Measurements from ENCODE around the gene ZMYND15. TPM values are rescaled to one million over a fixed set of nuclear protein-coding genes. Genes with fewer than 3 reads are reported as not detected.
A peak's percentile ranks its signal among the peaks of the same experiment; 100 is the strongest.
"Not testable (repeated sequence)": the region's sequence is repeated elsewhere in the genome, so short reads cannot be mapped to it uniquely, and the experiment has no call there.

Gene ZMYND15
- total RNA-seq, 5 donors from 2014 or later (not counting 1 experiment from before 2014, with no cell fraction given), result 0.29 to 1.4 (median 0.44) TPM

- Histone ChIP-seq H3K4me3 (ENCODE audit: control insufficient read depth in 1 of 2, extremely low read depth in 1 of 2, low read length in 1 of 2) (peak overlapping the region; percentile 71 to 93), H3K27me3 (replicated peaks in 1 of 2; ENCODE audit: control insufficient read depth in 2 of 2, extremely low read depth in 1 of 2, insufficient read depth in 2 of 2, low read length in 1 of 2) (no peaks in the 10 kb centered on the region), H3K9me3 (no peaks in the 10 kb centered on the region), H3K27ac (ENCODE audit: low read length) (peak overlapping the region; percentile 77), H3K36me3 (ENCODE audit: control insufficient read depth in 2 of 2, extremely low read depth in 1 of 2, insufficient read depth in 1 of 2, low read length in 1 of 2) (peaks cover 6 to 21% of the 10 kb centered on the region in 2 donors), H3K4me1 (ENCODE audit: control insufficient read depth in 1 of 2, extremely low read depth in 1 of 2, insufficient read depth in 2 of 2, low read length in 2 of 2) (peaks cover 47 to 76% of the 10 kb centered on the region in 2 experiments)
- Mint-ChIP-seq H3K36me3 (peaks cover 11% of the 10 kb centered on the region), H3K4me3 (peak overlapping the region; percentile 90 to 99 (median 94)), H3K4me1 (peaks cover 44 to 61% (median 52%) of the 10 kb centered on the region in 3 donors), H3K9me3 (no peaks in the 10 kb centered on the region), H3K27me3 (no peaks in the 10 kb centered on the region), H3K27ac (peak overlapping the region; percentile 95 to 99)
- DNase-seq, result no peak
- ChIA-PET POLR2A (no interaction called here), CTCF (interaction anchor here in 1 of 2 donors (0.6 kb wide), 1 partner anchor 12 kb away, joined by 3 read pairs; no protein-coding TSS in a partner anchor)
- WGBS (ENCODE audit: insufficient coverage), result 100% methylated on average over 1 of the region's 3 CpGs
- ATAC-seq (replicated peaks in 1 of 4), result no peak
These were observed 27.1 kb upstream of the ZMYND15 start for GRCh38 chr17:4712526-4712925.

- not testable (repeated sequence) for H3K9me3 ChIP-seq; H3K27me3 Mint-ChIP-seq; ATAC-seq (replicated peaks in 1 of 4); DNase-seq; H3K27me3 ChIP-seq (replicated peaks in 1 of 2; ENCODE audit: control insufficient read depth in 2 of 2, extremely low read depth in 1 of 2, insufficient read depth in 2 of 2, low read length in 1 of 2); H3K9me3 Mint-ChIP-seq
- Histone ChIP-seq H3K4me3 (ENCODE audit: control insufficient read depth in 1 of 2, extremely low read depth in 1 of 2, low read length in 1 of 2) (peak overlapping the region; percentile 47 to 72), H3K36me3 (ENCODE audit: control insufficient read depth in 2 of 2, extremely low read depth in 1 of 2, insufficient read depth in 1 of 2, low read length in 1 of 2) (peaks cover 16 to 41% of the 10 kb centered on the region in 2 donors), H3K4me1 (ENCODE audit: control insufficient read depth in 1 of 2, extremely low read depth in 1 of 2, insufficient read depth in 2 of 2, low read length in 2 of 2) (peaks cover 48 to 75% of the 10 kb centered on the region in 2 experiments), H3K27ac (ENCODE audit: low read length) (peak overlapping the region; percentile 84)
- peak overlapping the region; percentile 64 to 82 (median 77) for H3K4me3 Mint-ChIP-seq
- CTCF ChIA-PET, result interaction anchor here (0.6 to 0.9 kb wide), 2 partner anchors 76 to 878 kb away, joined by 3 read pairs; no protein-coding TSS in a partner anchor
- peaks cover 48 to 55% (median 49%) of the 10 kb centered on the region in 3 donors for H3K4me1 Mint-ChIP-seq
- H3K27ac Mint-ChIP-seq, result peak overlapping the region; percentile 93 to 97
- WGBS (ENCODE audit: insufficient coverage), result 18% methylated on average over 3 of the region's 15 CpGs
- POLR2A ChIA-PET, result interaction anchor here in 1 of 2 donors (0.6 kb wide), 1 partner anchor 156 kb away, joined by 6 read pairs; no protein-coding TSS in a partner anchor
- H3K36me3 Mint-ChIP-seq, result peaks cover 21% of the 10 kb centered on the region
These were observed 25.1 kb upstream of the ZMYND15 start for GRCh38 chr17:4714340-4715062.

DNA sequence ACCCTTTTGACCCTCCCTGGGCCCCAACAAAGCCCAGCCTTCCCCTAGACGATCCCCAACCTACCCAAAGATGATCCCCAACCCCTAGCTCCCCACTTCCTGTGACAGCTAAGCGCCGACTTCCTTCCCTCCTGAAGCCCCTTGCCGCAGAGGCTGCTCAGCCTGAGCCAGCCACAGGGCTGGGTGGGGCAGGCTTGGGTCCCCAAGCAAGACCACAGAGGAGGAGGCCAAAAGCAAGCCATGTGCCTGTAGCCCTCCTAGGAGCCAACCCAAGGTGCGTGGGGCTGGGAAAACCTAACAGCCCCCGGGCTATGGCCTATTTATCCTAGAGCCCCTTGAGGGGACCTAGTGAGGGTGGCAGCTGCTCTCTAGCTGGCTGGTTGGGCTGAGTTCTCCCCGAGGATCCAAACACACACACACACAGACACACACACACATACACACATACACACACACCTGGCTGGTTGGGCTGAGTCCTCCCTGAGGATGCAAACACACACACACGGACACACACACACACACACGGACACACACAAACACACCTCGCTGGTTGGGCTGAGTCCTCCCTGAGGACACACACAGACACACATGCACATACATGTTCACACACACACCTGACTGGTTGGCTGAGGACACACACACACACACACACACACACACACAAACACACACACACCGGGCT is 24.4 kb upstream of the ZMYND15 start:
- peaks cover 48 to 71% of the 10 kb centered on the region in 2 experiments for H3K4me1 ChIP-seq (ENCODE audit: control insufficient read depth in 1 of 2, extremely low read depth in 1 of 2, insufficient read depth in 2 of 2, low read length in 2 of 2)
- peaks cover 16 to 48% of the 10 kb centered on the region in 2 donors for H3K36me3 ChIP-seq (ENCODE audit: control insufficient read depth in 2 of 2, extremely low read depth in 1 of 2, insufficient read depth in 1 of 2, low read length in 1 of 2)
- ChIA-PET CTCF (interaction anchor here (0.6 kb wide), 2 partner anchors 9 to 879 kb away, joined by 3 read pairs; no protein-coding TSS in a partner anchor), POLR2A (no interaction called here)
- Mint-ChIP-seq H3K36me3 (peaks cover 25% of the 10 kb centered on the region), H3K9me3 (no peaks in the 10 kb centered on the region), H3K4me1 (peaks cover 45 to 51% (median 50%) of the 10 kb centered on the region in 3 donors), H3K4me3 (peak overlapping the region; percentile 64 to 82 (median 77)), H3K27me3 (no peaks in the 10 kb centered on the region), H3K27ac (peak overlapping the region; percentile 93 to 97)
- peak overlapping the region; percentile 47 to 72 for H3K4me3 ChIP-seq (ENCODE audit: control insufficient read depth in 1 of 2, extremely low read depth in 1 of 2, low read length in 1 of 2)
- ATAC-seq (replicated peaks in 1 of 4), result peak in 3 of 4 experiments; percentile 7 to 20 (median 19)
- H3K9me3 ChIP-seq, result no peaks in the 10 kb centered on the region
- 6% methylated on average over 7 of the region's 11 CpGs for WGBS (ENCODE audit: insufficient coverage)
- peak in 31 of 35 experiments; percentile 31 to 73 (median 49) for DNase-seq
- no peaks in the 10 kb centered on the region for H3K27me3 ChIP-seq (replicated peaks in 1 of 2; ENCODE audit: control insufficient read depth in 2 of 2, extremely low read depth in 1 of 2, insufficient read depth in 2 of 2, low read length in 1 of 2)
- H3K27ac ChIP-seq (ENCODE audit: low read length), result peak overlapping the region; percentile 84

- Mint-ChIP-seq H3K9me3 (no peaks in the 10 kb centered on the region), H3K27ac (peak overlapping the region; percentile 93 to 97), H3K27me3 (no peaks in the 10 kb centered on the region), H3K4me1 (peaks cover 47 to 52% (median 48%) of the 10 kb centered on the region in 3 donors), H3K4me3 (peak overlapping the region in 2 of 3 donors; percentile 64 to 82), H3K36me3 (peaks cover 34% of the 10 kb centered on the region)
- ChIA-PET CTCF (interaction anchor here in 1 of 2 donors (0.6 kb wide), 1 partner anchor 8 kb away, joined by 3 read pairs; no protein-coding TSS in a partner anchor), POLR2A (no interaction called here)
- Histone ChIP-seq H3K4me1 (ENCODE audit: control insufficient read depth in 1 of 2, extremely low read depth in 1 of 2, insufficient read depth in 2 of 2, low read length in 2 of 2) (peaks cover 48 to 71% of the 10 kb centered on the region in 2 experiments), H3K9me3 (no peaks in the 10 kb centered on the region), H3K27me3 (replicated peaks in 1 of 2; ENCODE audit: control insufficient read depth in 2 of 2, extremely low read depth in 1 of 2, insufficient read depth in 2 of 2, low read length in 1 of 2) (no peaks in the 10 kb centered on the region), H3K27ac (ENCODE audit: low read length) (peak overlapping the region; percentile 84), H3K36me3 (ENCODE audit: control insufficient read depth in 2 of 2, extremely low read depth in 1 of 2, insufficient read depth in 1 of 2, low read length in 1 of 2) (peaks cover 21 to 54% of the 10 kb centered on the region in 2 donors), H3K4me3 (ENCODE audit: control insufficient read depth in 1 of 2, extremely low read depth in 1 of 2, low read length in 1 of 2) (peak overlapping the region in 1 of 2 donors; percentile 72)
- no peak for ATAC-seq (replicated peaks in 1 of 4)
- DNase-seq, result no peak
- 100% methylated on average over 4 of the region's 10 CpGs for WGBS (ENCODE audit: insufficient coverage)
These were observed 23.6 kb upstream of the ZMYND15 start for GRCh38 chr17:4716081-4716480.

GRCh38 chr17:4717791-4718190 is 21.8 kb upstream of the ZMYND15 start:
- Histone ChIP-seq H3K9me3 (no peaks in the 10 kb centered on the region), H3K27ac (ENCODE audit: low read length) (no peak overlapping the region), H3K27me3 (replicated peaks in 1 of 2; ENCODE audit: control insufficient read depth in 2 of 2, extremely low read depth in 1 of 2, insufficient read depth in 2 of 2, low read length in 1 of 2) (no peaks in the 10 kb centered on the region), H3K36me3 (ENCODE audit: control insufficient read depth in 2 of 2, extremely low read depth in 1 of 2, insufficient read depth in 1 of 2, low read length in 1 of 2) (peaks cover 22 to 60% of the 10 kb centered on the region in 2 donors), H3K4me3 (ENCODE audit: control insufficient read depth in 1 of 2, extremely low read depth in 1 of 2, low read length in 1 of 2) (no peak overlapping the region), H3K4me1 (ENCODE audit: control insufficient read depth in 1 of 2, extremely low read depth in 1 of 2, insufficient read depth in 2 of 2, low read length in 2 of 2) (peaks cover 33 to 59% of the 10 kb centered on the region in 2 experiments)
- no peaks in the 10 kb centered on the region for H3K27me3 Mint-ChIP-seq
- H3K36me3 Mint-ChIP-seq, result peaks cover 39% of the 10 kb centered on the region
- DNase-seq (no peak), ATAC-seq (replicated peaks in 1 of 4) (no peak)
- H3K27ac Mint-ChIP-seq, result no peak overlapping the region
- H3K4me1 Mint-ChIP-seq, result peaks cover 32 to 40% (median 32%) of the 10 kb centered on the region in 3 donors
- CTCF ChIA-PET, result no interaction called here
- WGBS (ENCODE audit: insufficient coverage), result 91% methylated on average over 12 of the region's 17 CpGs
- no peaks in the 10 kb centered on the region for H3K9me3 Mint-ChIP-seq
- POLR2A ChIA-PET, result no interaction called here
- no peak overlapping the region for H3K4me3 Mint-ChIP-seq

DNA sequence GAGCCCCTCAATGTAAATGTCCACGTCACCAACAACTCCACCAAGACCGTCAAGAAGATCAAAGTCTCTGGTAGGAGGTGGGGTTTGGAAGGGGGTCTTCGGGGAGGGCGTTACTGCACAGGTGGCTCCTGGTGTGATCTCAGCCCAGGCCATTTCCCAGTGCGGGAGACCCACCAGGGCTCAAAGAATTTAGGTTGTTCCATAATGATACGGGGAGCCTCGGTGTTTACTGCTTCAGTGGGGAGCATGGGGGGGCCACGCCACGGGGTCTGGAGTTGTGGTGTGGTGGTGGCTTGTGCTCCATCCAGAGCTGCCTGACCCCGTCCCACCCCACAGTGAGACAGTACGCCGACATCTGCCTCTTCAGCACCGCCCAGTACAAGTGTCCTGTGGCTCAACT is 21.4 kb upstream of the ZMYND15 start:
- H3K36me3 ChIP-seq (ENCODE audit: control insufficient read depth in 2 of 2, extremely low read depth in 1 of 2, insufficient read depth in 1 of 2, low read length in 1 of 2), result peaks cover 22 to 60% of the 10 kb centered on the region in 2 donors
- H3K27me3 ChIP-seq (replicated peaks in 1 of 2; ENCODE audit: control insufficient read depth in 2 of 2, extremely low read depth in 1 of 2, insufficient read depth in 2 of 2, low read length in 1 of 2), result no peaks in the 10 kb centered on the region
- Mint-ChIP-seq H3K4me1 (peaks cover 29 to 36% (median 32%) of the 10 kb centered on the region in 3 donors), H3K27me3 (no peaks in the 10 kb centered on the region), H3K9me3 (no peaks in the 10 kb centered on the region), H3K4me3 (no peak overlapping the region), H3K27ac (no peak overlapping the region), H3K36me3 (peaks cover 39% of the 10 kb centered on the region)
- ATAC-seq (replicated peaks in 1 of 4) (no peak), DNase-seq (no peak)
- no peak overlapping the region for H3K27ac ChIP-seq (ENCODE audit: low read length)
- H3K4me1 ChIP-seq (ENCODE audit: control insufficient read depth in 1 of 2, extremely low read depth in 1 of 2, insufficient read depth in 2 of 2, low read length in 2 of 2), result peaks cover 33 to 55% of the 10 kb centered on the region in 2 experiments
- ChIA-PET POLR2A (no interaction called here), CTCF (no interaction called here)
- WGBS (ENCODE audit: insufficient coverage), result no CpG with 5 or more reads among the region's 13 CpGs
- no peaks in the 10 kb centered on the region for H3K9me3 ChIP-seq
- no peak overlapping the region for H3K4me3 ChIP-seq (ENCODE audit: control insufficient read depth in 1 of 2, extremely low read depth in 1 of 2, low read length in 1 of 2)

Data from T-cell (primary cell).